GM06990 (cell line): ENCODE results near the gene MARK4.

Experiments
- DNase-seq: peaks from one replicate; pipeline ENCODE4 v3.0.0-alpha.2; 2011; ENCODE audit not compliant: insufficient read length; ENCODE audit errors: extremely low read depth
- H3K27me3 ChIP-seq: replicated peaks from 2 replicates; pipeline ENCODE4 v1.6.0; 2011; ENCODE audit warnings: low read length; ENCODE audit not compliant: control insufficient read depth, insufficient read depth
- H3K36me3 ChIP-seq: 2 replicates; pipeline ENCODE4 v1.5.1; 2011; ENCODE audit warnings: low read length; ENCODE audit not compliant: control insufficient read depth, insufficient read depth
- H3K4me3 ChIP-seq: replicated peaks from 2 replicates; pipeline ENCODE4 v1.5.1; 2011; ENCODE audit warnings: low read depth, mild to moderate bottlenecking, control low read depth, low read length
- TF ChIP-seq, protein P1 (sequence below): IDR thresholded peaks from 2 replicates; pipeline ENCODE4 v1.5.1; 2011; ENCODE audit warnings: low read length, control low read depth, mild to moderate bottlenecking, inconsistent platforms; ENCODE audit not compliant: insufficient read depth, poor library complexity, severe bottlenecking

The MARK4 gene

DNA sequence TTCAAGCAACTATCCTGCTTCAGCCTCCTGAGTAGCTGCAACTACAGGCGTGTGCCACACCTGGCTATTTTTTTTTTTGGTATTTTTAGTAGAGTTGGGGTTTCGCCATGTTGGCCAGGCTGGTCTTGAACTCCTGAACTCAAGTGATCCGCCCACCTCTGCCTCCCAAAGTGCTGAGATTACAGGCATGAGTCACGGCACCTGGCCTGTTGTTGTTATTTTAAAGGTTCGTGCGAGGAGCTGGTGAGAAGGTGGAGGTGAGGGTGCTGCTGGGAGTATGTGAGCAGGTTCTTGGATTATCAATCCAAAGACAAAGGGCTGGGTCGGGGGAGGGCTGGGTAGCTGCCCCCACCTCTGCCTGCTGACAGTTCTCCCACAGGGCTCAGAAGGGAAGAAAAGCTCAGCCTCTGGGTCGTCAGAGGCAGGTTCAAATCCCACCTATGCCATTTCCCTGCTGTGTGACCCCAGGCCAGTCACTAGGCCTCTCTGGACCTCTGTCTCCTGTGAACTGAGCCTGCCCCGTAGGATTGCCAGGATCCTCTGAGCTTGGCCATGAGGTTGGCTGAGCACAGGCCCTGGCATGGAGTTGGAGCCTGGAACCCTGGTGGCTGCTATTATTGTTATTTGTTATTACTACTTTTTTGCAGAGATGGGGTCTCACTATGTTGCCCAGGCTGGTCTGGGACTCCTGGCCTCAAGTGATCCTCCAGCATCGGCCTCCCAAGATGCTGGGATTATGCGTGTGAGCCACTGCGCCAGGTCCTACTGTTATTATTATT, 70.1 kb downstream of the MARK4 start:
- H3K4me3 ChIP-seq = no peak overlapping the region
- H3K27me3 ChIP-seq = no peaks in the 10 kb centered on the region
- no peaks in the 10 kb centered on the region for H3K36me3 ChIP-seq
- TF ChIP-seq, protein P1, sequence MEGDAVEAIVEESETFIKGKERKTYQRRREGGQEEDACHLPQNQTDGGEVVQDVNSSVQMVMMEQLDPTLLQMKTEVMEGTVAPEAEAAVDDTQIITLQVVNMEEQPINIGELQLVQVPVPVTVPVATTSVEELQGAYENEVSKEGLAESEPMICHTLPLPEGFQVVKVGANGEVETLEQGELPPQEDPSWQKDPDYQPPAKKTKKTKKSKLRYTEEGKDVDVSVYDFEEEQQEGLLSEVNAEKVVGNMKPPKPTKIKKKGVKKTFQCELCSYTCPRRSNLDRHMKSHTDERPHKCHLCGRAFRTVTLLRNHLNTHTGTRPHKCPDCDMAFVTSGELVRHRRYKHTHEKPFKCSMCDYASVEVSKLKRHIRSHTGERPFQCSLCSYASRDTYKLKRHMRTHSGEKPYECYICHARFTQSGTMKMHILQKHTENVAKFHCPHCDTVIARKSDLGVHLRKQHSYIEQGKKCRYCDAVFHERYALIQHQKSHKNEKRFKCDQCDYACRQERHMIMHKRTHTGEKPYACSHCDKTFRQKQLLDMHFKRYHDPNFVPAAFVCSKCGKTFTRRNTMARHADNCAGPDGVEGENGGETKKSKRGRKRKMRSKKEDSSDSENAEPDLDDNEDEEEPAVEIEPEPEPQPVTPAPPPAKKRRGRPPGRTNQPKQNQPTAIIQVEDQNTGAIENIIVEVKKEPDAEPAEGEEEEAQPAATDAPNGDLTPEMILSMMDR = no peak
- DNase-seq = no peak

DNA sequence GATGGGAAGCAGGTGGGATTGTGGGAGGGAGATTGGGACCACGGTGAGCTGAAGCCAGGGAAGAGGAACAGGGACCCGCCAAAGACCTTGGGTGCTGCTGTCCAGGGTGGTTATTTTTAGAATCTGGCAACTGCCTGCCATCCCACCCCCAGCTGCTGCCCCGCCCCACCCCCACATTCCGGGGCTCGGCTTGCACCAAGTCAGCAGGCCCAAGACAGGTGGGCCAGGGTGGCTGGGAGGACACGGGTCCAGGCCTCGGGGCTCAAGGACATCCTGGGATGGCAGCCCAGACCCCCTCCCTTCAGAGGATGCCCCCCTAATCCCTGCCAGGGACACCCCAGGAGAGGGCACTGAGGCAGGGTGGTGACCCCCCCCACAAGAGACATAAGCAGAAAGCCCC, 70.8 kb downstream of the MARK4 start:
- no peak overlapping the region for H3K4me3 ChIP-seq
- no peak for DNase-seq
- H3K27me3 ChIP-seq = no peaks in the 10 kb centered on the region
- TF ChIP-seq, protein P1 = no peak
- no peaks in the 10 kb centered on the region for H3K36me3 ChIP-seq

DNA sequence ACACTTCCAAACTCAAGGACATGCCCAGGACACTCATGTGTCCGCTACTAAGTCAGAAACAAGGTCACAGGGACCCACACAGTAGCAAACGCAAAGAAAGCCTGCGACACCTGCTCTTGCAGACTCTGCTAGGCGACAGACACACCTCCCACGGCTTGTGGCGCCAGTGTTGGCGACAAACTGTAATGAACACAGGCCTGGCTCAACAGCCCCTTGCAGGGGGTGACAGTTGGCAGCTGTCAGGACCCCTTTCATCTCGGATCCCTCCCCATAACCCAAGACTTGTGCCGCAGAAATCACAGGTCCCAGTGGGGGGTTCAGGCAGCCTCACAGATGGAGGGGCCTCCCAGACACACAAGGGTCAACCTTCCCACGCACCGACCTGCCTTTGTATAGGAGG, 71.2 kb downstream of the MARK4 start:
- no peaks in the 10 kb centered on the region for H3K36me3 ChIP-seq
- H3K4me3 ChIP-seq = no peak overlapping the region
- TF ChIP-seq, protein P1 = no peak
- no peak for DNase-seq
- H3K27me3 ChIP-seq = no peaks in the 10 kb centered on the region

DNA sequence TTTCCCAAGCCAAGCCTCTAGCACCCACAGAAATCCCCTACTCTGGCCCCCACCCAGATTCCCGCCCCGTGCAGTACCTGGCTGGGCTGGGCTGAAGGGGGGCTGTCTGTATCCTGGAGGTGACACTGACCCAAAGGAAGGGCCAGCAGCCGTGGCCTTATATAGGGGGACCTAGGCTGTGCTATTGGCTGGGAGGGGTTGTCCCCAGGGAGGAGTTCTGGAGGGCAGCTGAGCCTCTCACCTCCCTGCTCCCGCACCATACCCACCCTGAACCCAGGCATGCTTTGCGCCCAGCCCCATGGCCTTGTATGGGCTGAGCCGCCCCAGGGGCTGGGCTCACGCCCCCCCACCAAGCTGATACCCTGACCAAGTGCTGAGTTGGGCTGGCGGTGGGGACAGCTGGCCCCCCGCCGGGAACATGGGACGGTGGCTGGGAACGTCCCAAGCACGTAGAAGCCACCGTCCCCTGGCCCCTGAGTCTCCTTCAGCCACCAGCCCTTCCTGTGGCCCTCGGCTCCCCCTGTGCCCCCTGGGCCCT, 71.7 kb downstream of the MARK4 start, which contains the start of gene CKM:
TSS of gene CKM (minus strand) at position 132 of the 538 bp plus-strand sequence. CDS start 3,162 bp downstream, outside the sequence.
- H3K27me3 ChIP-seq = no peaks in the 10 kb centered on the region
- H3K36me3 ChIP-seq = no peaks in the 10 kb centered on the region
- H3K4me3 ChIP-seq = no peak within 1 kb of the TSS
- TF ChIP-seq, protein P1 = no peak
- no peak for DNase-seq

DNA sequence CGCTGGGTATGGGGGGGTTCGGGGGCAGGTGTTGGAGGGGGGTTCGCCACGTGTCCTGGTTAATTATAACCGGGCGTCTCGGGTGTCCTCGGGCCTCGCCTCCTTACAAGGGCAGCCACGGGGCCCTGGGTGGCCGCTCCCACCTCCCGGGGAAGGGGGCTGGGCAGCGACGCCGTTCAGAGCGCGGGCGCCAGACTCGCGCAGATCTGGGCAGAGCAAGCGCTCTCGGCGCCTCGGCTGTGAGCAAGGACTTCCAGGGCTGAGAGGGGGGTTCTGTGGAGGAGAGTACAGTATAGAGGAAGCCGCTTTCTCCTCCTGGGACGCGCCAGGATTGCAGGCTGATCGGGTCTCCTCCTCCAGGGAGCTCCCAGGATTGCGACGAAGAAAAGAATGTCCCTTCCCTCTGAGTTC, 72.6 kb downstream of the MARK4 start:
- no peaks in the 10 kb centered on the region for H3K36me3 ChIP-seq
- H3K27me3 ChIP-seq = no peaks in the 10 kb centered on the region
- DNase-seq = no peak
- H3K4me3 ChIP-seq = no peak overlapping the region
- TF ChIP-seq, protein P1 = no peak
